ENCODE results near the gene NBEA. TPM values are rescaled to one million over a fixed set of nuclear protein-coding genes. Genes with fewer than 3 reads are reported as not detected.

NBEA gene
- total and polyA plus RNA-seq, 7 donors: 0.46 to 47.6 (median 38.0) TPM

DNA sequence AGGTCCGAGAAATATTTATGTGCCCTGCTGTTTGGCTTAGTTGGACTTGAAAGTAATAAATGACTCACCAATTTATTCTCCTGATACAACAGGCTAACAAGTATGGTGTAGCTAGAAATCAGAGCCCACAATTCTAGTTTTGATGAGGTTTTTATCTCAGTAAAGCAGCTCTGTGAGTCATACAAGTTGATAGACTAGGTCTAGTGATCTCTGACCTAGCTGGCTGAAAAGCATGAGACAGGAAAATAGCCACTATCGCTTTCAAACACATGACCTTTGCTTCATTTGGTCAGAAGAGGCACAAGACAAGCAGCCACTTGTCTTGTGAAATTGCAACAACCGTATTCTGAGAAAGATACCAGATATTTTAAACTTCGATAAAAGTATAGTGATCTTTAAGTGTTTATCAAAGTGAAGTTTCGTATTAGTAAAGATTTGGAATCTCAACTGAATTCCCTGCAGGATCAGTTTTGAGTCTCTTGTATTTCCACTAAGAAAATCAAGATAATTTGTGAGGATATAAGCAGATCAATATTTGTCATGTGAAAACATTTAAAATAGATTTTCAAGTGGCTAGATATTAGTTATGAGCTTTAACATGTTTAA lies 407.7 kb downstream of the NBEA start:
- WGBS, 2 donors: 43 to 73% methylated on average over 5 of the region's 5 CpGs
- H3K4me3 ChIP-seq: no peak overlapping the region
- H3K36me3 ChIP-seq: no peaks in the 10 kb centered on the region
- TF ChIP-seq EP300 (IDR thresholded peaks at IDR 0.05) (no peak), CTCF (IDR thresholded peaks at IDR 0.05) (no peak), POLR2A (IDR thresholded peaks at IDR 0.05) (no peak), POLR2AphosphoS5 (IDR thresholded peaks at IDR 0.05) (no peak)
- intact Hi-C loops (cut with DNase I): no loop called here
- H3K9me3 ChIP-seq: no peaks in the 10 kb centered on the region
- H3K4me1 ChIP-seq: peaks cover 0 to 15% (median 3%) of the 10 kb centered on the region in 4 donors
- H3K27me3 ChIP-seq: no peaks in the 10 kb centered on the region
- H3K27ac ChIP-seq: no peak overlapping the region
- no peak for DNase-seq

DNA sequence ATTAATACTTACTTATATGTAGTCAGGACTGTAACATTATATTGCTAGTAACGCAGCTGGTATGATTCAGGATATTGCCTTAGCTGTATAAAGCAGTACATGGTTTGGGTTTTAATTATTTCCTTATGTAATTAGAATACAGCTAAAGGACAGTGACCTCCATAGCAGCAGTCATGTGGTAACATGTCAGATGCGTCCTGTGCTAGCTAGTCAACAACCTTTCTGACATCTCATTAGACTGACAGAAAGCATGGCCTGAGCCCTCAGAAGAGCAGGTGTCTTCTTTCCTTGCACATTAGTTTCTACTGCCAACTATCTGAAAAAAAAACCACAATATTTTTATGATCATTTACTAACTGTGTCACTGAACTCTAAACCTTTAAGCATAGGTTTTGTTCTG lies 412.2 kb downstream of the NBEA start:
- intact Hi-C loops (cut with DNase I): no loop called here
- Histone ChIP-seq H3K27ac (no peak overlapping the region), H3K4me3 (no peak overlapping the region), H3K4me1 (peaks cover 0 to 10% (median under 1%) of the 10 kb centered on the region in 4 donors), H3K36me3 (no peaks in the 10 kb centered on the region), H3K9me3 (no peaks in the 10 kb centered on the region), H3K27me3 (no peaks in the 10 kb centered on the region)
- no peak for DNase-seq
- WGBS, 2 donors: 81 to 90% methylated on average over 2 of the region's 2 CpGs
- TF ChIP-seq CTCF (IDR thresholded peaks at IDR 0.05) (no peak), POLR2AphosphoS5 (IDR thresholded peaks at IDR 0.05) (no peak), EP300 (IDR thresholded peaks at IDR 0.05) (no peak), POLR2A (IDR thresholded peaks at IDR 0.05) (no peak)

DNA sequence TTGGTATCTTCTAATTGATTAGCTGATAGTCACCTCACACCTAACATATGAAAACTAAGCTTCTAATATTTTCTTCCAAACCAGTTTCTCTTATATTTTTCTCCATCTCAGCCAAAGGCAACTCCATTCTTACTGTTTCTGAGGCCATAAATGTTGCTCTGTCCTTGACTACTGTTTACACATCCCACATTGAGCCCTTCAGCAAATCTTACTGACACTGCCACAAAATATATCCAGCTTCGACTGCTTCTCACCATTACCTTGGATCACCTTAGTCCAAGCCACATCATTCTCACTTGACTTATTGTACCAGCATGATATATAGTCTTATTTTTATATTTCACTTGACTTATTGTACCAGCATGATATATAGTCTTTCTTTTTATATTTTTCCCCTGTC lies 412.8 kb downstream of the NBEA start:
- Histone ChIP-seq H3K36me3 (no peaks in the 10 kb centered on the region), H3K27me3 (no peaks in the 10 kb centered on the region), H3K4me1 (peaks cover 0 to 7% (median 0%) of the 10 kb centered on the region in 4 donors), H3K27ac (no peak overlapping the region), H3K9me3 (no peaks in the 10 kb centered on the region), H3K4me3 (no peak overlapping the region)
- intact Hi-C loops (cut with DNase I): no loop called here
- no peak for TF ChIP-seq POLR2AphosphoS5 (IDR thresholded peaks at IDR 0.05)
- no peak for TF ChIP-seq CTCF (IDR thresholded peaks at IDR 0.05)
- no peak for TF ChIP-seq EP300 (IDR thresholded peaks at IDR 0.05)
- no peak for TF ChIP-seq POLR2A (IDR thresholded peaks at IDR 0.05)
- DNase-seq: no peak
- WGBS, 2 donors: 76 to 85% methylated on average over 1 of the region's 1 CpG

DNA sequence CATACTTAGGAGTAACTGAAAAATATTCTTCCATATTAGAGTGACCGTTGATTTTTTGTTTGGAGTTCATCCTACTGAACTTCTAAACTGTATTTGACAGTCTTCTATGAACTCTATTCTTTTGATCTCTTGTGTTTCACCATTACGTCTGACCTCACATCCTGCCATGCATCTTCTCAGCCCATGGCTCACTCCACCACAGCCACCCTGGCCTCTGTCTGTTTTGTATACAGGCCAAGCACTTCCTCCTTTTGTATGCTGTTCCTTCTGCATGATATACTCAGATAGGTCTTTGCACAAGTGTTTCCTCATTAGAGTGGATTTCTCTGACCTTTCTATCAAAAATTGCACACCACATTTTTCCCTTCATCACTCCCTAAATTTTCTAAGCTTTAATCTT lies 414.5 kb downstream of the NBEA start:
- no peaks in the 10 kb centered on the region for H3K36me3 ChIP-seq
- 61 to 82% methylated on average over 2 of the region's 2 CpGs for WGBS, 2 donors
- no peak overlapping the region for H3K27ac ChIP-seq
- intact Hi-C loops (cut with DNase I): no loop called here
- no peaks in the 10 kb centered on the region for H3K27me3 ChIP-seq
- no peak for TF ChIP-seq EP300 (IDR thresholded peaks at IDR 0.05)
- no peak for TF ChIP-seq POLR2A (IDR thresholded peaks at IDR 0.05)
- TF ChIP-seq CTCF (IDR thresholded peaks at IDR 0.05): no peak
- TF ChIP-seq POLR2AphosphoS5 (IDR thresholded peaks at IDR 0.05): no peak
- no peak overlapping the region for H3K4me3 ChIP-seq
- no peak for DNase-seq
- peaks cover 0 to 7% (median 0%) of the 10 kb centered on the region in 4 donors for H3K4me1 ChIP-seq
- no peaks in the 10 kb centered on the region for H3K9me3 ChIP-seq

- no peak overlapping the region for H3K4me3 ChIP-seq
- DNase-seq: no peak
- TF ChIP-seq CTCF (IDR thresholded peaks at IDR 0.05) (no peak), POLR2A (IDR thresholded peaks at IDR 0.05) (no peak), EP300 (IDR thresholded peaks at IDR 0.05) (no peak), POLR2AphosphoS5 (IDR thresholded peaks at IDR 0.05) (no peak)
- no peaks in the 10 kb centered on the region for H3K36me3 ChIP-seq
- intact Hi-C loops (cut with DNase I): no loop called here
- H3K4me1 ChIP-seq: peaks cover 0 to 11% (median 5%) of the 10 kb centered on the region in 4 donors
- no peaks in the 10 kb centered on the region for H3K27me3 ChIP-seq
- peaks cover 0 to 10% (median 3%) of the 10 kb centered on the region in 4 donors for H3K9me3 ChIP-seq
- WGBS, 2 donors: 38 to 69% methylated on average over 1 of the region's 1 CpG
- H3K27ac ChIP-seq: no peak overlapping the region
Measured at GRCh38 chr13:35365883-35366282, 423.8 kb downstream of the NBEA start.

Measured in sigmoid colon (tissue), 7 donors.